Testis (tissue), 2 donors: ENCODE measurements around the gene GALNT11.

ENCODE experiments used
- POLR2A ChIP-seq: fragments of 450-650 bp; IDR thresholded peaks from one replicate; pipeline ENCODE4 v1.6.1; 2017; ENCODE audit warnings: antibody characterized with exemption, mild to moderate bottlenecking, moderate library complexity
- TF ChIP-seq, protein P1 (sequence below), 3 experiments: fragments of 450-650 bp in 2 of 3; fragments of 200-600 bp in 1 of 3; sonication (generic) in 1 of 3; IDR thresholded peaks; one replicate each; pipeline ENCODE4 v1.5.1; 2016 to 2019; ENCODE audit warnings: antibody characterized with exemption in 3 of 3, mild to moderate bottlenecking in 2 of 3, moderate library complexity in 1 of 3

DNA sequence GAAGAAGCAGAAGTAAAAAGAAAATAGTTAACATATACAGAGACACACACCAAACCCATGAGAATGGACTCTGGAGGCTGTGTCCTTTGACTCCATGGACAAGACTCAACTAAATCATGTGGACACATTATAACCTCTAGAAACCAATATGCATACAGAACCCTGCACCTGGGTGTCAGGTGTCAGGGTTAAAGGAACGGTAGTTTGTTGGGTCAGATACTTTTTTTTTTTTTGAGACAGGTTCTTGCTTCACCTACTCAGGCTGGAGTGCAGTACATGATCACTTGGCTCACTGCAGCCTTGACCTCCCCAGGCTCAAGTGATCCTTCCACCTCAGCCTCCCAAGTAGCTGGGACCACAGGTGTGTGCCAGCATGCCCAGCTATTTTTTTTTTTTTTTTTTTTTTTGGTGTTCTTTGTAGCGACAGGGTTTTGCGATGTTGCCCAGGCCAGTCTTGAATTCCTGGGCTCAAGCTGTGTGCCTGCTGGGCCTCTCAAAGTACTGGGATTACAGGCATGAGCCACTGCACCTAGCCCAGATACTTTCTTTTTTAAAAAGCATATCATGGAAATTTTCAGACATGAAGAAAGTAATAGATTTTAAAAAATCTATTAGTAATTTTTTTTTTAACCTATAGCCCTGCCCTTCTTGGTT lies 31.3 kb downstream of the GALNT11 start:
- TF ChIP-seq, protein P1, sequence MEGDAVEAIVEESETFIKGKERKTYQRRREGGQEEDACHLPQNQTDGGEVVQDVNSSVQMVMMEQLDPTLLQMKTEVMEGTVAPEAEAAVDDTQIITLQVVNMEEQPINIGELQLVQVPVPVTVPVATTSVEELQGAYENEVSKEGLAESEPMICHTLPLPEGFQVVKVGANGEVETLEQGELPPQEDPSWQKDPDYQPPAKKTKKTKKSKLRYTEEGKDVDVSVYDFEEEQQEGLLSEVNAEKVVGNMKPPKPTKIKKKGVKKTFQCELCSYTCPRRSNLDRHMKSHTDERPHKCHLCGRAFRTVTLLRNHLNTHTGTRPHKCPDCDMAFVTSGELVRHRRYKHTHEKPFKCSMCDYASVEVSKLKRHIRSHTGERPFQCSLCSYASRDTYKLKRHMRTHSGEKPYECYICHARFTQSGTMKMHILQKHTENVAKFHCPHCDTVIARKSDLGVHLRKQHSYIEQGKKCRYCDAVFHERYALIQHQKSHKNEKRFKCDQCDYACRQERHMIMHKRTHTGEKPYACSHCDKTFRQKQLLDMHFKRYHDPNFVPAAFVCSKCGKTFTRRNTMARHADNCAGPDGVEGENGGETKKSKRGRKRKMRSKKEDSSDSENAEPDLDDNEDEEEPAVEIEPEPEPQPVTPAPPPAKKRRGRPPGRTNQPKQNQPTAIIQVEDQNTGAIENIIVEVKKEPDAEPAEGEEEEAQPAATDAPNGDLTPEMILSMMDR (IDR thresholded peaks at IDR 0.05), result no peak
- TF ChIP-seq POLR2A, result no peak
